ENCODE results near the gene PTPRF.

DNA sequence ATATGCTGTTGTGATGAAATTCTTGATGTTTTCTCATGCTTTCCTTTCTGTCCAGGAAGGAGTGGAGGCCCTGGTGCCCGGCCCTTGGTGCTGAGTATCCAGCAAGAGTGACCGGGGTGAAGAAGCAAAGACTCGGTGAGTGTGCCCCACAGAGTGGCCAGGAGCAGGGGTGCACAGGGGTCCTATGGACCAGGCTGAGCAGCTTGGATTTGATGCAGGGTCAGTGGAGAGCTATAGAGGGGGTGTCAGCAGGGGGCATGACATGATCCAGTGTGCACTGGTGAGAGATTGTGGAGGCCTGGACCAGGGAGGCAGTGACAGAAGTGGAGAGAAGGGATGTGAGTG is 7.4 kb downstream of the PTPRF start:
- TF ChIP-seq, protein P1, sequence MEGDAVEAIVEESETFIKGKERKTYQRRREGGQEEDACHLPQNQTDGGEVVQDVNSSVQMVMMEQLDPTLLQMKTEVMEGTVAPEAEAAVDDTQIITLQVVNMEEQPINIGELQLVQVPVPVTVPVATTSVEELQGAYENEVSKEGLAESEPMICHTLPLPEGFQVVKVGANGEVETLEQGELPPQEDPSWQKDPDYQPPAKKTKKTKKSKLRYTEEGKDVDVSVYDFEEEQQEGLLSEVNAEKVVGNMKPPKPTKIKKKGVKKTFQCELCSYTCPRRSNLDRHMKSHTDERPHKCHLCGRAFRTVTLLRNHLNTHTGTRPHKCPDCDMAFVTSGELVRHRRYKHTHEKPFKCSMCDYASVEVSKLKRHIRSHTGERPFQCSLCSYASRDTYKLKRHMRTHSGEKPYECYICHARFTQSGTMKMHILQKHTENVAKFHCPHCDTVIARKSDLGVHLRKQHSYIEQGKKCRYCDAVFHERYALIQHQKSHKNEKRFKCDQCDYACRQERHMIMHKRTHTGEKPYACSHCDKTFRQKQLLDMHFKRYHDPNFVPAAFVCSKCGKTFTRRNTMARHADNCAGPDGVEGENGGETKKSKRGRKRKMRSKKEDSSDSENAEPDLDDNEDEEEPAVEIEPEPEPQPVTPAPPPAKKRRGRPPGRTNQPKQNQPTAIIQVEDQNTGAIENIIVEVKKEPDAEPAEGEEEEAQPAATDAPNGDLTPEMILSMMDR (IDR thresholded peaks at IDR 0.05 in 8 of 11, conservative IDR thresholded peaks at IDR 0.05 in 3 of 11), result no peak
- no peak for TF ChIP-seq POLR2AphosphoS5 (IDR thresholded peaks at IDR 0.05)

Data from spleen (tissue), 7 donors.